ENCODE measurements around the gene RAC2.

- TF ChIP-seq, protein P1, sequence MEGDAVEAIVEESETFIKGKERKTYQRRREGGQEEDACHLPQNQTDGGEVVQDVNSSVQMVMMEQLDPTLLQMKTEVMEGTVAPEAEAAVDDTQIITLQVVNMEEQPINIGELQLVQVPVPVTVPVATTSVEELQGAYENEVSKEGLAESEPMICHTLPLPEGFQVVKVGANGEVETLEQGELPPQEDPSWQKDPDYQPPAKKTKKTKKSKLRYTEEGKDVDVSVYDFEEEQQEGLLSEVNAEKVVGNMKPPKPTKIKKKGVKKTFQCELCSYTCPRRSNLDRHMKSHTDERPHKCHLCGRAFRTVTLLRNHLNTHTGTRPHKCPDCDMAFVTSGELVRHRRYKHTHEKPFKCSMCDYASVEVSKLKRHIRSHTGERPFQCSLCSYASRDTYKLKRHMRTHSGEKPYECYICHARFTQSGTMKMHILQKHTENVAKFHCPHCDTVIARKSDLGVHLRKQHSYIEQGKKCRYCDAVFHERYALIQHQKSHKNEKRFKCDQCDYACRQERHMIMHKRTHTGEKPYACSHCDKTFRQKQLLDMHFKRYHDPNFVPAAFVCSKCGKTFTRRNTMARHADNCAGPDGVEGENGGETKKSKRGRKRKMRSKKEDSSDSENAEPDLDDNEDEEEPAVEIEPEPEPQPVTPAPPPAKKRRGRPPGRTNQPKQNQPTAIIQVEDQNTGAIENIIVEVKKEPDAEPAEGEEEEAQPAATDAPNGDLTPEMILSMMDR (IDR thresholded peaks at IDR 0.05; ENCODE audit: low read length) = no peak
- TF ChIP-seq EZH2 (IDR thresholded peaks at IDR 0.05; ENCODE audit: borderline replicate concordance, low read length) = no peak
Measured at GRCh38 chr22:37211866-37212173, 32.2 kb downstream of the RAC2 start.
